ENCODE results near the gene PMEPA1.
A peak's percentile ranks its signal among the peaks of the same experiment; 100 is the strongest.

The PMEPA1 gene

DNA sequence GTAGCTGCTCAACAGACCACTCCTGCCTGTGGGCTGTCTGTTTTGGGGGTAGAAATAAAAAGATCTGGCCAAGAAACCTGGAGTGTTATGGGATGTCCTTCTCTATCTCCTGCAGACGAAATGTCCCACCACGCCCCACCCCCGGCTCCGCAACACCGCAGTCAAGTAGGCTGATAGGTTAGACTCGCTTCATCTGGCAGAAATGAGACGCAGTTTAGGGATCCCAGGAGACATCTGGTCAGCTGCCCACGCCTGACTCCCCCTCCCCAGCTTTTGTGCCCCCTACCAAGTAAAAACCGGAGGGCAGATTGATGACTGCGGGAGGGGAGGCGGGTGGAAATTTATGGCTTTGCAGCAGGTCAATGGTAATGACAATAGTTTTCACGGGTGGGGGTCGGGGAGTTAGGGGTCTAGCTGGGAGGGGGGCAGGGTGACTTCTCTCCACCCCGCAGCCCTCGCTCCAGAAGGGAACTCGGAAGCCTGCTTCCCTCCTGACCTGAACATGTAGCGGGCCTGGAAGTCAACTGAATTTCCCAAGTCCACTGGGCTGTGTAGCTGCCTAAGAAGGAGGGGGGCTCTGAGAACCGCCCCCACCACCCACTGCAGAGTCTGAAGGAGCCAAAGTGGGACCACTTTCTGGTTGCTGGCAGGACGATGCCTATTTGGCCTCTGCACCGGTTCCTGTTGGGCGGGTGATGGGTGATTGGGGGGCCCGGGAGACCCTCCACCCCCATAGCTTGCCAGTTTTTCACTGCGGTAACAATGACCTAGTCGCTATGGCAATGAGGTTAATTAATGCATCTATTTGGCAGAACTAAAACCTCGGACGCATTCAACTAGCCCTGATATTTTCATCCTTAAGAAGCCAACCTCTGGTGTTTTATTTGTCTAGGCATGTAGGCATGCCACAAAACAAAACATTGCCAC lies 25.7 kb downstream of the PMEPA1 start:
- intact Hi-C loops (cut with DNase I), result no loop called here
- no peak for DNase-seq

DNA sequence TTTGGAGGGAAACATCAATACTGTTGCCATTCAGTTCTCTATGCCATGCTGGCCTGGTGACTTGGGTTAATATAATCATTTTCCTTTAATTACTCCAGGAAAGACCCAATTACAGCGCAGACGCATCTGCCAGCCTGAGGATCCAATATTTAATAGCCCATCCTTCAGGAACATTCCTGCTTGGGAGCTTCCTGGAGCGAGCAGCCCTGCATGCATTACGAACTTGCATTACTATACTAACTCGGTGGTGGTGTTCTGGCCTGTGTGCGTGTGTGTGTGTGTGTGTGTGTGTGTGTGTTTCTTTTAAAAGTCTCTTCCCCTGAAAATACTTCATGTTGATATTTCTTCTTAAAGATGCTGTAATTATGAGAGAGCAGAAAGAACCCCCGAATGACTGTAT lies 26.5 kb downstream of the PMEPA1 start:
- intact Hi-C loops (cut with DNase I), result no loop called here
- no peak for DNase-seq

GRCh38 chr20:57682184-57683101 lies 27.4 kb downstream of the PMEPA1 start:
- DNase-seq, result peak in 14 of 42 donors; percentile 38 to 79 (median 54)
- intact Hi-C loops (cut with DNase I), result no loop called here

DNA sequence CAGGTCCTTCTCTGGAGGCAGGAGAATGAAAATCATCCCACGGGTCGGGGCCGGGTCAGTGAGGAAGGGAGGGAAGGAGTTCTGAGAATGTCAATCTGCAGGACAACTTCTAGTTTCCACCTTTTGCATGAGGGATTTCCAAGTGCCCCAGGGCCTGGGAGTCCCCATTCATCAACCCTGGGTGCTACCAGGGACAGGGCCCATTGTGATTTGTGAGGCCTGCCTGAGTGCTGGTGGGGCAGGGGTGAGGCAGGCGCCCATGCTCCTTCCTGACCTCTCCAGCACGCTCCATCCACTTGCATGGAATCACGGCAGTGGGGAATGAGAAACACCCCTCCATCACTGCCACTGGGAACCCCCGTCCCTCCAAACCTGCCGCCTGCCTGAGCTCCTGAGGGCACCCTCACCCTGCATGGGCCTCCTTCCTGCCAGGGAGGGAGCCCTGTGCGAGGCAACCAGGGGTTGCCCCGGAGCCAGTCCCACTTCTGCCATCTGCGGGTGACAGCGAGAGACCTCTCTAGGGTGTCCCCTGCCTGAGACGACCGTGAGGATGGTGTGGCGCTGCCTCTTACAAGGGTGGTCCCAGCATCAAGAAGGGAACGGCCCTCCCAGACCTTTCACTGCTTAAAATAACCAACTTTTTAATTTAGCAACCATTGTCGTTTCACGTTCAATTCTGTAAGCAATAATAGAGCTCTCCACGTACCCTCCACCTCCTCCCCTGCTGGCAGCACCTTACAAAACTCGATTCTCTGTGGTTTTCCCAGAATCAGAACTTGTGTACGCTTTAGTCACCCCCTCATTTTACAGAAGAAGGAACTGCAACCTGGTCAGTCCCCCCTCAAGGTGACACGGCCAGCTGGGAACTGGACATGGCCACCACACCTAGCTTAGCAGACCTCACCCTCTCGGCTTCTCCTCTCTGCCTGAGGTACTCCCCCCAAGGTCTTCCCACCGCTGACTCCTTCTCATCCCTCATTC lies 28.6 kb downstream of the PMEPA1 start:
- intact Hi-C loops (cut with DNase I), result no loop called here
- peak in 1 of 42 donors; percentile 38 for DNase-seq

DNA sequence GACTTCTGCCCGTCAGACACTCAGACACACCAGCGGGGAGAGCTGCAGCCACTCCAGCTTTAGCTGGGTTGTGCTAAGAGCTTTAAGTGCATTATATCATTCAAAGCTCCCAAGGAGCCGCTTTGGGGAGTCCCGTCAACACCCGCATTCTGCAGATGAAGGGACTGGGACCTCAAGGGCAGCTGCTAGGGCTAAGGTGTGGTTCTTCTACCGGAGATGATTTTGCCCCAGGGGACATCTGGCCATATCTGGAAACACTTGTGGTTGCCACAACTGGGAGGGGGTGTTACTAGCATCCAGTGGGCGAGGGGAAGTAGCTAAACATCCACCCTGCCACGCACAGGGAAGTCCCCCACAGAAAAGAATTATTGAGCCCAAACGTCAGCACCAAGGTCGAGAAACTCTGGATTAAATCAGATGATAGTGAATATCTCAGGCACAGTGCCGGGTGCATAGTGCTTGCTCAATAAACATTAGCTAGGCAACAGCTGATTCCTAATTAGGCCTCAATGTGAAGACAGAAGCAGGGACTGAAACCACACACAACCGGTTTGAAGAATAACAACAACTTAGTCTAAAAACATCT lies 29.6 kb downstream of the PMEPA1 start:
- intact Hi-C loops (cut with DNase I), result no loop called here
- DNase-seq, result no peak

GRCh38 chr20:57679113-57679512 lies 30.7 kb downstream of the PMEPA1 start:
- no peak for DNase-seq
- intact Hi-C loops (cut with DNase I), result no loop called here

GRCh38 chr20:57678340-57678739 lies 31.5 kb downstream of the PMEPA1 start:
- DNase-seq, result peak in 34 of 42 donors; percentile 27 to 82 (median 58)
- intact Hi-C loops (cut with DNase I), result no loop called here

- no peak for DNase-seq
- intact Hi-C loops (cut with DNase I), result no loop called here
These were observed 32.2 kb downstream of the PMEPA1 start for GRCh38 chr20:57677584-57677982.

- DNase-seq, result peak in 2 of 42 donors; percentile 37 to 42
- intact Hi-C loops (cut with DNase I), result no loop called here
These were observed 32.9 kb downstream of the PMEPA1 start for GRCh38 chr20:57676589-57677583.

DNA sequence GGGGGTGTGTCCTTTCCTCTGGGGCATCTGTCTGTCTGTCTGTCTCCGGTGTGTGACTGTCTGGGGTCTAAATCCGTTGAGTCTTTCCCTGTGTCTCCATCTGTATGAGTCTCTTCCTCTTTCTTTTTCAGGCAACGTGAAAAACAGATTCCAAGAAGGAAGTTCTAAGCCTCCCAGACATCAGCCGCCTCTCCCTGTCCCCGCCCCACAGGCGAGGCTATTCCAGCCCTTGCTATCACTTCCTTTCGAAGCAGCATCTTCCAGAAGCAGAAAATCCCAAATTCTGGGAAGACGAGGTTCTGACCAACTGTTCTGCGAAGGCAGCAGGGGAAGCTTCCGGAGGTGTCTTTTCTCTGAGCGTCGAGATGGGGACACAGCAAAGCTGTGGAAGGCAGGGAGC lies 34.0 kb downstream of the PMEPA1 start:
- intact Hi-C loops (cut with DNase I), result no loop called here
- no peak for DNase-seq

- DNase-seq, result no peak
- intact Hi-C loops (cut with DNase I), result no loop called here
These were observed 36.8 kb downstream of the PMEPA1 start for GRCh38 chr20:57672953-57673575.

DNA sequence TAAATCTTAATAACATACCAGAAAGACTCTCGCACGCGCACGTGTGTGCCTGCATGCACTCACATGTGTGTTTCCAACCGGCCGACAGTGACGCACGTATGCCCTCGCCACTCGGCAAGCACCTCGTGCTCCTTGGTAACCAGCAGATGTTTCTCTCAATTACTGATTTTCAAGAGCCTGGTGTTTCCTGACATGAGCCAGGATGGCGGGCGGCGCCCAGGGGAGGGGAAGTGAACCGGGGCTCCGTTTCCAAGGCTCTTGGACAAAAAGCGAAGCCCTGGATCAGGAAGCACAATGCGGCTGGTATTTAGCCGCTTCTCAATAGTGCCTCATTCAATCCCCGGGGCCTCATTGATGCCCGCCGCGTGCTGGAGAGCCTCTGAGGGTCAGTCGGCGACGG lies 37.7 kb downstream of the PMEPA1 start:
- peak in 23 of 42 donors; percentile 27 to 67 (median 50) for DNase-seq
- intact Hi-C loops (cut with DNase I), result no loop called here

- intact Hi-C loops (cut with DNase I), result no loop called here
- DNase-seq, result no peak
These were observed 38.2 kb downstream of the PMEPA1 start for GRCh38 chr20:57671662-57672061.

- intact Hi-C loops (cut with DNase I), result no loop called here
- DNase-seq, result no peak
These were observed 38.8 kb downstream of the PMEPA1 start for GRCh38 chr20:57671072-57671391.

GRCh38 chr20:57670288-57671071 lies 39.3 kb downstream of the PMEPA1 start:
- intact Hi-C loops (cut with DNase I), result no loop called here
- DNase-seq, result peak in 2 of 42 donors; percentile 51 to 56

GRCh38 chr20:57669632-57670031 lies 40.2 kb downstream of the PMEPA1 start:
- intact Hi-C loops (cut with DNase I), result no loop called here
- DNase-seq, result no peak
